HepG2 (cell line): Measurements from ENCODE around the gene ABCA2. TPM values are rescaled to one million over a fixed set of nuclear protein-coding genes. Genes with fewer than 3 reads are reported as not detected.

ENCODE experiments used
- ARID4A ChIP-seq: sonication (generic); formaldehyde crosslinking; IDR thresholded peaks from 2 replicates; pipeline ENCODE4 v1.5.0; 2020; ENCODE audit warnings: mild to moderate bottlenecking, missing genetic modification reagents, borderline replicate concordance
- ASH2L ChIP-seq: fragments of 300-600, 200-600 bp; sonication (generic); IDR thresholded peaks from 2 replicates; pipeline ENCODE4 v1.7.0; 2017; ENCODE audit warnings: low read depth, mild to moderate bottlenecking, moderate library complexity, mixed read lengths, low read length; ENCODE audit not compliant: insufficient read length
- GABPB1 ChIP-seq: IDR thresholded peaks from 2 replicates; pipeline ENCODE4 v1.6.1; 2016; ENCODE audit warnings: mild to moderate bottlenecking, missing genetic modification reagents, moderate library complexity, missing compliant biosample characterization
- MTA1 ChIP-seq: sonication (generic); formaldehyde crosslinking; IDR thresholded peaks from 2 replicates; pipeline ENCODE4 v1.4.0; 2020; ENCODE audit warnings: missing genetic modification reagents, mild to moderate bottlenecking, borderline replicate concordance
- PHF8 ChIP-seq: sonication (generic); formaldehyde crosslinking; IDR thresholded peaks from 2 replicates; pipeline ENCODE4 v1.5.0; 2020; ENCODE audit warnings: missing genetic modification reagents
- POLR2AphosphoS2 ChIP-seq: IDR thresholded peaks from 2 replicates; pipeline ENCODE4 v1.6.1; 2011; ENCODE audit warnings: low read depth, low read length, improper control_type of control experiment
- POLR2AphosphoS5 ChIP-seq: IDR thresholded peaks from 2 replicates; pipeline ENCODE4 v1.6.1; 2012; ENCODE audit warnings: low read depth, low read length
- PTBP1 ChIP-seq: fragments of 200-400 bp; formaldehyde crosslinking; IDR thresholded peaks from 2 replicates; pipeline ENCODE4 v1.6.1; 2018; ENCODE audit warnings: low read length, low read depth; ENCODE audit not compliant: poor library complexity, severe bottlenecking
- SALL1 ChIP-seq: sonication (generic); formaldehyde crosslinking; IDR thresholded peaks from 2 replicates; pipeline ENCODE4 v1.8.0; 2022; ENCODE audit warnings: mild to moderate bottlenecking, missing genetic modification reagents
- SAP130 ChIP-seq: IDR thresholded peaks from 2 replicates; pipeline ENCODE4 v1.6.1; 2016; ENCODE audit warnings: low read depth
- SP2 ChIP-seq: sonication (generic); formaldehyde crosslinking; IDR thresholded peaks from 2 replicates; pipeline ENCODE4 v1.5.1; 2020; ENCODE audit warnings: mild to moderate bottlenecking, missing genetic modification reagents
- ZHX1 ChIP-seq: sonication (generic); formaldehyde crosslinking; IDR thresholded peaks from 2 replicates; pipeline ENCODE4 v1.8.1; 2022; ENCODE audit warnings: low read depth, mild to moderate bottlenecking, missing genetic modification reagents
- ZNF17 ChIP-seq: sonication (generic); formaldehyde crosslinking; IDR thresholded peaks from 2 replicates; pipeline ENCODE4 v1.5.0; 2020; ENCODE audit warnings: mild to moderate bottlenecking, missing genetic modification reagents
- polyA plus RNA-seq, 8 experiments: library from polyadenylated mRNA; depleted of rRNA in 3 of 8; stranded (reverse) in 7 of 8; unstranded in 1 of 8; fragments of >200 nt; fragmentation: Illumina TruSeq in 4 of 8; extraction: Trizol in 4 of 8; gene quantifications; 2 replicates each; pipeline versions ENCODE4 v1.2.1 to v1.2.3, GENCODE V29; 2011 to 2016; ENCODE audit warnings: low read depth in 4 of 8, missing spikeins in 1 of 8, mixed read lengths in 1 of 8; ENCODE audit not compliant: insufficient read depth in 1 of 8
- total RNA-seq, 5 experiments: library from RNA; depleted of rRNA; stranded (reverse); fragments of >200 nt; fragmentation: Illumina TruSeq; extraction: Trizol; gene quantifications; 2 replicates each; pipeline ENCODE4 v1.2.3, GENCODE V29; 2016; ENCODE audit warnings: low read depth in 1 of 5
- TF ChIP-seq, protein P1 (sequence below): sonication (generic); formaldehyde crosslinking; IDR thresholded peaks from 2 replicates; pipeline ENCODE4 v1.5.0; 2020; ENCODE audit warnings: mild to moderate bottlenecking, missing genetic modification reagents
- TF ChIP-seq, protein P2 (sequence below): IDR thresholded peaks from 2 replicates; pipeline ENCODE4 v1.4.0; 2020; ENCODE audit warnings: mild to moderate bottlenecking, missing genetic modification reagents

ABCA2 gene
- total and polyA plus RNA-seq, 2 of the 13 experiments (the other 11 are each of a cell fraction or from before 2014, with no cell fraction given), result 2.9 to 19.2 TPM

- TF ChIP-seq MTA1 (CRISPR knock-in tag), result 0 out of 2 replicates have a peak, but pooled peaks have one; percentile 18
- TF ChIP-seq, protein P1, sequence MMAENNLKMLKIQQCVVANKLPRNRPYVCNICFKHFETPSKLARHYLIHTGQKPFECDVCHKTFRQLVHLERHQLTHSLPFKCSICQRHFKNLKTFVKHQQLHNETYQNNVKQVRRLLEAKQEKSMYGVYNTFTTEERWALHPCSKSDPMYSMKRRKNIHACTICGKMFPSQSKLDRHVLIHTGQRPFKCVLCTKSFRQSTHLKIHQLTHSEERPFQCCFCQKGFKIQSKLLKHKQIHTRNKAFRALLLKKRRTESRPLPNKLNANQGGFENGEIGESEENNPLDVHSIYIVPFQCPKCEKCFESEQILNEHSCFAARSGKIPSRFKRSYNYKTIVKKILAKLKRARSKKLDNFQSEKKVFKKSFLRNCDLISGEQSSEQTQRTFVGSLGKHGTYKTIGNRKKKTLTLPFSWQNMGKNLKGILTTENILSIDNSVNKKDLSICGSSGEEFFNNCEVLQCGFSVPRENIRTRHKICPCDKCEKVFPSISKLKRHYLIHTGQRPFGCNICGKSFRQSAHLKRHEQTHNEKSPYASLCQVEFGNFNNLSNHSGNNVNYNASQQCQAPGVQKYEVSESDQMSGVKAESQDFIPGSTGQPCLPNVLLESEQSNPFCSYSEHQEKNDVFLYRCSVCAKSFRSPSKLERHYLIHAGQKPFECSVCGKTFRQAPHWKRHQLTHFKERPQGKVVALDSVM (CRISPR knock-in tag), result 0 out of 2 replicates have a peak, but pooled peaks have one; percentile 40
- TF ChIP-seq ZHX1 (CRISPR knock-in tag), result no peak
- 0 out of 2 replicates have a peak, but pooled peaks have one; percentile 20 for TF ChIP-seq SALL1 (CRISPR knock-in tag)
- peak; percentile 69; the same call in 1 of the 2 replicates for TF ChIP-seq ARID4A (CRISPR knock-in tag)
- TF ChIP-seq PHF8 (CRISPR knock-in tag), result peak; percentile 65; the same call in 1 of the 2 replicates
- TF ChIP-seq ASH2L, result peak; percentile 73
- TF ChIP-seq SAP130 (CRISPR knock-in tag), result peak; percentile 65
- TF ChIP-seq ZNF17 (CRISPR knock-in tag), result no peak
- TF ChIP-seq SP2 (CRISPR knock-in tag), result peak; percentile 54; the same call in 1 of the 2 replicates
- TF ChIP-seq POLR2AphosphoS2, result no peak
- TF ChIP-seq, protein P2, sequence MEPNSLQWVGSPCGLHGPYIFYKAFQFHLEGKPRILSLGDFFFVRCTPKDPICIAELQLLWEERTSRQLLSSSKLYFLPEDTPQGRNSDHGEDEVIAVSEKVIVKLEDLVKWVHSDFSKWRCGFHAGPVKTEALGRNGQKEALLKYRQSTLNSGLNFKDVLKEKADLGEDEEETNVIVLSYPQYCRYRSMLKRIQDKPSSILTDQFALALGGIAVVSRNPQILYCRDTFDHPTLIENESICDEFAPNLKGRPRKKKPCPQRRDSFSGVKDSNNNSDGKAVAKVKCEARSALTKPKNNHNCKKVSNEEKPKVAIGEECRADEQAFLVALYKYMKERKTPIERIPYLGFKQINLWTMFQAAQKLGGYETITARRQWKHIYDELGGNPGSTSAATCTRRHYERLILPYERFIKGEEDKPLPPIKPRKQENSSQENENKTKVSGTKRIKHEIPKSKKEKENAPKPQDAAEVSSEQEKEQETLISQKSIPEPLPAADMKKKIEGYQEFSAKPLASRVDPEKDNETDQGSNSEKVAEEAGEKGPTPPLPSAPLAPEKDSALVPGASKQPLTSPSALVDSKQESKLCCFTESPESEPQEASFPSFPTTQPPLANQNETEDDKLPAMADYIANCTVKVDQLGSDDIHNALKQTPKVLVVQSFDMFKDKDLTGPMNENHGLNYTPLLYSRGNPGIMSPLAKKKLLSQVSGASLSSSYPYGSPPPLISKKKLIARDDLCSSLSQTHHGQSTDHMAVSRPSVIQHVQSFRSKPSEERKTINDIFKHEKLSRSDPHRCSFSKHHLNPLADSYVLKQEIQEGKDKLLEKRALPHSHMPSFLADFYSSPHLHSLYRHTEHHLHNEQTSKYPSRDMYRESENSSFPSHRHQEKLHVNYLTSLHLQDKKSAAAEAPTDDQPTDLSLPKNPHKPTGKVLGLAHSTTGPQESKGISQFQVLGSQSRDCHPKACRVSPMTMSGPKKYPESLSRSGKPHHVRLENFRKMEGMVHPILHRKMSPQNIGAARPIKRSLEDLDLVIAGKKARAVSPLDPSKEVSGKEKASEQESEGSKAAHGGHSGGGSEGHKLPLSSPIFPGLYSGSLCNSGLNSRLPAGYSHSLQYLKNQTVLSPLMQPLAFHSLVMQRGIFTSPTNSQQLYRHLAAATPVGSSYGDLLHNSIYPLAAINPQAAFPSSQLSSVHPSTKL (CRISPR knock-in tag), result 0 out of 2 replicates have a peak, but pooled peaks have one; percentile 9
- TF ChIP-seq PTBP1, result no peak
- TF ChIP-seq GABPB1 (CRISPR knock-in tag), result peak; percentile 74
- peak; percentile 79 for TF ChIP-seq POLR2AphosphoS5
Measured at GRCh38 chr9:137070201-137070905, 42.3 kb upstream of the ABCA2 start, which contains the start of gene SAPCD2 (continued).
